ENCODE results near the gene NDRG3. TPM values are rescaled to one million over a fixed set of nuclear protein-coding genes. Genes with fewer than 3 reads are reported as not detected.

NDRG3 gene
- total and polyA plus RNA-seq, 4 donors: 3.1 to 6.3 (median 4.5) TPM

DNA sequence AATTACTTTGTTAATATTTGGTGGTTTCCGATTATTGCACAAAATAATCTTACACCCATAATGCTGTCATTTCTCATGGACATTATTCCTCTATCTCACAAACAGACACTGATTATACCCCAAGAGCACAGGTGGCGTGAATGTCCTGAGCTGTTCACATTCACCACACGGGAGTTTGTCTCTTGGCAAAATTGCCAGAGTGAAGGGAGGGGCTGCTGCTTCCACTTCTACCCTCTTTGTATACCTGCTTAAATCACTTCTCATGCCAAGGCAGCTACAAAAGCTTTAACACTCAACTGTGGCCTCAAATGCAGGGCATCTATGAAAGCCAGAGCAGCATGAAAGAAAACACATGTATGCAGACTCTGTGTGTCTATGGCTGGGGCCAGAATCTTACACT, 58.0 kb downstream of the NDRG3 start:
- Histone ChIP-seq H3K4me1 (ENCODE audit: control insufficient read depth in 4 of 4, insufficient read depth in 4 of 4, low read length in 3 of 4) (no peaks in the 10 kb centered on the region), H3K27ac (ENCODE audit: low read depth in 1 of 2, low read length in 2 of 2) (no peak overlapping the region), H3K9me3 (ENCODE audit: control insufficient read depth in 4 of 4, low read length in 3 of 4) (no peaks in the 10 kb centered on the region), H3K4me3 (ENCODE audit: low read depth in 1 of 3, low read length in 3 of 3) (no peak overlapping the region), H3K9ac (ENCODE audit: low read depth in 1 of 2, low read length in 2 of 2) (no peak overlapping the region), H3K27me3 (ENCODE audit: control insufficient read depth in 4 of 4, insufficient read depth in 4 of 4, low read length in 3 of 4) (no peaks in the 10 kb centered on the region), H3K36me3 (ENCODE audit: control insufficient read depth in 4 of 4, insufficient read depth in 3 of 4, low read depth in 1 of 4, low read length in 3 of 4) (peaks cover 2 to 14% (median 7%) of the 10 kb centered on the region in 4 donors)
- TF ChIP-seq EGR1 (IDR thresholded peaks at IDR 0.05; ENCODE audit: low read depth in 2 of 2): no peak
- TF ChIP-seq SP1 (IDR thresholded peaks at IDR 0.05): no peak
- no peak for TF ChIP-seq RAD21 (IDR thresholded peaks at IDR 0.05)
- TF ChIP-seq YY1 (IDR thresholded peaks at IDR 0.05): no peak
- TF ChIP-seq, protein P1, sequence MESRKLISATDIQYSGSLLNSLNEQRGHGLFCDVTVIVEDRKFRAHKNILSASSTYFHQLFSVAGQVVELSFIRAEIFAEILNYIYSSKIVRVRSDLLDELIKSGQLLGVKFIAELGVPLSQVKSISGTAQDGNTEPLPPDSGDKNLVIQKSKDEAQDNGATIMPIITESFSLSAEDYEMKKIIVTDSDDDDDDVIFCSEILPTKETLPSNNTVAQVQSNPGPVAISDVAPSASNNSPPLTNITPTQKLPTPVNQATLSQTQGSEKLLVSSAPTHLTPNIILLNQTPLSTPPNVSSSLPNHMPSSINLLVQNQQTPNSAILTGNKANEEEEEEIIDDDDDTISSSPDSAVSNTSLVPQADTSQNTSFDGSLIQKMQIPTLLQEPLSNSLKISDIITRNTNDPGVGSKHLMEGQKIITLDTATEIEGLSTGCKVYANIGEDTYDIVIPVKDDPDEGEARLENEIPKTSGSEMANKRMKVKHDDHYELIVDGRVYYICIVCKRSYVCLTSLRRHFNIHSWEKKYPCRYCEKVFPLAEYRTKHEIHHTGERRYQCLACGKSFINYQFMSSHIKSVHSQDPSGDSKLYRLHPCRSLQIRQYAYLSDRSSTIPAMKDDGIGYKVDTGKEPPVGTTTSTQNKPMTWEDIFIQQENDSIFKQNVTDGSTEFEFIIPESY (IDR thresholded peaks at IDR 0.05): no peak
- TF ChIP-seq FOXA1 (IDR thresholded peaks at IDR 0.05): no peak
- TF ChIP-seq, protein P2, sequence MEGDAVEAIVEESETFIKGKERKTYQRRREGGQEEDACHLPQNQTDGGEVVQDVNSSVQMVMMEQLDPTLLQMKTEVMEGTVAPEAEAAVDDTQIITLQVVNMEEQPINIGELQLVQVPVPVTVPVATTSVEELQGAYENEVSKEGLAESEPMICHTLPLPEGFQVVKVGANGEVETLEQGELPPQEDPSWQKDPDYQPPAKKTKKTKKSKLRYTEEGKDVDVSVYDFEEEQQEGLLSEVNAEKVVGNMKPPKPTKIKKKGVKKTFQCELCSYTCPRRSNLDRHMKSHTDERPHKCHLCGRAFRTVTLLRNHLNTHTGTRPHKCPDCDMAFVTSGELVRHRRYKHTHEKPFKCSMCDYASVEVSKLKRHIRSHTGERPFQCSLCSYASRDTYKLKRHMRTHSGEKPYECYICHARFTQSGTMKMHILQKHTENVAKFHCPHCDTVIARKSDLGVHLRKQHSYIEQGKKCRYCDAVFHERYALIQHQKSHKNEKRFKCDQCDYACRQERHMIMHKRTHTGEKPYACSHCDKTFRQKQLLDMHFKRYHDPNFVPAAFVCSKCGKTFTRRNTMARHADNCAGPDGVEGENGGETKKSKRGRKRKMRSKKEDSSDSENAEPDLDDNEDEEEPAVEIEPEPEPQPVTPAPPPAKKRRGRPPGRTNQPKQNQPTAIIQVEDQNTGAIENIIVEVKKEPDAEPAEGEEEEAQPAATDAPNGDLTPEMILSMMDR (IDR thresholded peaks at IDR 0.05; ENCODE audit: low read depth, low read length, missing input control): no peak
- TF ChIP-seq, protein P3, sequence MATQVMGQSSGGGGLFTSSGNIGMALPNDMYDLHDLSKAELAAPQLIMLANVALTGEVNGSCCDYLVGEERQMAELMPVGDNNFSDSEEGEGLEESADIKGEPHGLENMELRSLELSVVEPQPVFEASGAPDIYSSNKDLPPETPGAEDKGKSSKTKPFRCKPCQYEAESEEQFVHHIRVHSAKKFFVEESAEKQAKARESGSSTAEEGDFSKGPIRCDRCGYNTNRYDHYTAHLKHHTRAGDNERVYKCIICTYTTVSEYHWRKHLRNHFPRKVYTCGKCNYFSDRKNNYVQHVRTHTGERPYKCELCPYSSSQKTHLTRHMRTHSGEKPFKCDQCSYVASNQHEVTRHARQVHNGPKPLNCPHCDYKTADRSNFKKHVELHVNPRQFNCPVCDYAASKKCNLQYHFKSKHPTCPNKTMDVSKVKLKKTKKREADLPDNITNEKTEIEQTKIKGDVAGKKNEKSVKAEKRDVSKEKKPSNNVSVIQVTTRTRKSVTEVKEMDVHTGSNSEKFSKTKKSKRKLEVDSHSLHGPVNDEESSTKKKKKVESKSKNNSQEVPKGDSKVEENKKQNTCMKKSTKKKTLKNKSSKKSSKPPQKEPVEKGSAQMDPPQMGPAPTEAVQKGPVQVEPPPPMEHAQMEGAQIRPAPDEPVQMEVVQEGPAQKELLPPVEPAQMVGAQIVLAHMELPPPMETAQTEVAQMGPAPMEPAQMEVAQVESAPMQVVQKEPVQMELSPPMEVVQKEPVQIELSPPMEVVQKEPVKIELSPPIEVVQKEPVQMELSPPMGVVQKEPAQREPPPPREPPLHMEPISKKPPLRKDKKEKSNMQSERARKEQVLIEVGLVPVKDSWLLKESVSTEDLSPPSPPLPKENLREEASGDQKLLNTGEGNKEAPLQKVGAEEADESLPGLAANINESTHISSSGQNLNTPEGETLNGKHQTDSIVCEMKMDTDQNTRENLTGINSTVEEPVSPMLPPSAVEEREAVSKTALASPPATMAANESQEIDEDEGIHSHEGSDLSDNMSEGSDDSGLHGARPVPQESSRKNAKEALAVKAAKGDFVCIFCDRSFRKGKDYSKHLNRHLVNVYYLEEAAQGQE (IDR thresholded peaks at IDR 0.05): no peak
- TF ChIP-seq NR2F2 (IDR thresholded peaks at IDR 0.05): no peak
- TF ChIP-seq RXRA (IDR thresholded peaks at IDR 0.05): no peak
- no peak for TF ChIP-seq JUND (IDR thresholded peaks at IDR 0.05)
- no peak for TF ChIP-seq GABPA (IDR thresholded peaks at IDR 0.05 in 1 of 2, conservative IDR thresholded peaks at IDR 0.05 in 1 of 2)
- no peak for TF ChIP-seq TAF1 (conservative IDR thresholded peaks at IDR 0.05)
- TF ChIP-seq, protein P4, sequence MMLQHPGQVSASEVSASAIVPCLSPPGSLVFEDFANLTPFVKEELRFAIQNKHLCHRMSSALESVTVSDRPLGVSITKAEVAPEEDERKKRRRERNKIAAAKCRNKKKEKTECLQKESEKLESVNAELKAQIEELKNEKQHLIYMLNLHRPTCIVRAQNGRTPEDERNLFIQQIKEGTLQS (IDR thresholded peaks at IDR 0.05): no peak
- TF ChIP-seq, protein P5, sequence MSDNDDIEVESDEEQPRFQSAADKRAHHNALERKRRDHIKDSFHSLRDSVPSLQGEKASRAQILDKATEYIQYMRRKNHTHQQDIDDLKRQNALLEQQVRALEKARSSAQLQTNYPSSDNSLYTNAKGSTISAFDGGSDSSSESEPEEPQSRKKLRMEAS (IDR thresholded peaks at IDR 0.05): no peak
- no peak for TF ChIP-seq HNF4G (IDR thresholded peaks at IDR 0.05)
- DNase-seq (ENCODE audit: low spot score): no peak
- 94% methylated on average over 3 of the region's 3 CpGs for WGBS

DNA sequence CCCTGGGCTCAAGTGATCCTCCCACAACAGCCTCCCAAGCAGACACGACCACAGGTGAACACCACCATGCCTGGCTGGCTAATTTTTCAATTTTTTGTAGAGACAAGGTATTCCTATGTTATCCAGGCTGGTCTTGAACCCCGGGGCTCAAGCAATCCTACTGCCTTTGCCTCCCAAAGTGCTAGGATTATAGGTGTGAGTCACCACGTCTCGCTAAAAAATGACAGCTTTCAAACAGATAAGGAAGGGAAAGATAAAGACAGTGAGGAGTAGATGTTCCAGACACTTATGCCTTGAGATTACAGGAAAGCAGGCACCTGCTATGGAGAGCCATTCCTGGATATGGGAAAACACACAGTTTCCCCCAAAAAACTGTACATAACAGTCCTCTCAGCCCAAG, 58.9 kb downstream of the NDRG3 start:
- Histone ChIP-seq H3K27ac (ENCODE audit: low read depth in 1 of 2, low read length in 2 of 2) (no peak overlapping the region), H3K4me3 (ENCODE audit: low read depth in 1 of 3, low read length in 3 of 3) (no peak overlapping the region), H3K27me3 (ENCODE audit: control insufficient read depth in 4 of 4, insufficient read depth in 4 of 4, low read length in 3 of 4) (no peaks in the 10 kb centered on the region), H3K9ac (ENCODE audit: low read depth in 1 of 2, low read length in 2 of 2) (no peak overlapping the region), H3K9me3 (ENCODE audit: control insufficient read depth in 4 of 4, low read length in 3 of 4) (no peaks in the 10 kb centered on the region), H3K4me1 (ENCODE audit: control insufficient read depth in 4 of 4, insufficient read depth in 4 of 4, low read length in 3 of 4) (no peaks in the 10 kb centered on the region), H3K36me3 (ENCODE audit: control insufficient read depth in 4 of 4, insufficient read depth in 3 of 4, low read depth in 1 of 4, low read length in 3 of 4) (peaks cover 2 to 18% (median 8%) of the 10 kb centered on the region in 4 donors)
- DNase-seq (ENCODE audit: low spot score): no peak
- TF ChIP-seq TAF1 (conservative IDR thresholded peaks at IDR 0.05) (no peak), NR2F2 (IDR thresholded peaks at IDR 0.05) (no peak), RAD21 (IDR thresholded peaks at IDR 0.05) (no peak), EGR1 (IDR thresholded peaks at IDR 0.05; ENCODE audit: low read depth in 2 of 2) (no peak), GABPA (IDR thresholded peaks at IDR 0.05 in 1 of 2, conservative IDR thresholded peaks at IDR 0.05 in 1 of 2) (no peak)
- TF ChIP-seq, protein P1 (IDR thresholded peaks at IDR 0.05): no peak
- 93% methylated on average over 4 of the region's 4 CpGs for WGBS

Measured in liver (tissue), 9 donors.